GM18508 (cell line): Measurements from ENCODE around the gene ANXA1.

ENCODE experiments used
- ATAC-seq: cut with Tn5 transposase; IDR thresholded peaks from one replicate; pipeline ENCODE4 v1.9.1; 2021; ENCODE audit warnings: moderate number of reproducible peaks; ENCODE audit not compliant: insufficient read depth, unreplicated experiment

The ANXA1 gene

GRCh38 chr9:73151653-73152542 is at the start of gene ANXA1:
Gene ANXA1 (plus strand): TSS chr9:73151865. CDS start chr9:73158536, 6,671 bp downstream.
- no peak for ATAC-seq

- no peak for ATAC-seq
Measured at GRCh38 chr9:73104342-73104741, 47.3 kb upstream of the ANXA1 start.

GRCh38 chr9:73104921-73105320 is 46.7 kb upstream of the ANXA1 start:
- ATAC-seq = no peak

GRCh38 chr9:73107489-73108069 is 44.1 kb upstream of the ANXA1 start:
- ATAC-seq = peak; percentile 88

GRCh38 chr9:73114058-73114457 is 37.6 kb upstream of the ANXA1 start:
- no peak for ATAC-seq

GRCh38 chr9:73114958-73115357 is 36.7 kb upstream of the ANXA1 start:
- no peak for ATAC-seq

- no peak for ATAC-seq
Measured at GRCh38 chr9:73116031-73116430, 35.6 kb upstream of the ANXA1 start.

GRCh38 chr9:73116880-73117279 is 34.8 kb upstream of the ANXA1 start:
- no peak for ATAC-seq

- ATAC-seq = no peak
Measured at GRCh38 chr9:73118286-73118685, 33.4 kb upstream of the ANXA1 start.

- no peak for ATAC-seq
Measured at GRCh38 chr9:73118898-73119554, 32.6 kb upstream of the ANXA1 start.

- ATAC-seq = no peak
Measured at GRCh38 chr9:73121375-73121935, 30.2 kb upstream of the ANXA1 start.

- no peak for ATAC-seq
Measured at GRCh38 chr9:73125651-73126050, 26.0 kb upstream of the ANXA1 start.

GRCh38 chr9:73129941-73130685 is 21.6 kb upstream of the ANXA1 start:
- ATAC-seq = no peak

- ATAC-seq = no peak
Measured at GRCh38 chr9:73131461-73131860, 20.2 kb upstream of the ANXA1 start.

- peak; percentile 92 for ATAC-seq
Measured at GRCh38 chr9:73132034-73132776, 19.5 kb upstream of the ANXA1 start.

GRCh38 chr9:73133022-73133651 is 18.5 kb upstream of the ANXA1 start:
- no peak for ATAC-seq

- no peak for ATAC-seq
Measured at GRCh38 chr9:73133921-73134407, 17.7 kb upstream of the ANXA1 start.

- no peak for ATAC-seq
Measured at GRCh38 chr9:73135394-73135793, 16.3 kb upstream of the ANXA1 start.
